Measurements from ENCODE around the gene CKB.

CKB gene

DNA sequence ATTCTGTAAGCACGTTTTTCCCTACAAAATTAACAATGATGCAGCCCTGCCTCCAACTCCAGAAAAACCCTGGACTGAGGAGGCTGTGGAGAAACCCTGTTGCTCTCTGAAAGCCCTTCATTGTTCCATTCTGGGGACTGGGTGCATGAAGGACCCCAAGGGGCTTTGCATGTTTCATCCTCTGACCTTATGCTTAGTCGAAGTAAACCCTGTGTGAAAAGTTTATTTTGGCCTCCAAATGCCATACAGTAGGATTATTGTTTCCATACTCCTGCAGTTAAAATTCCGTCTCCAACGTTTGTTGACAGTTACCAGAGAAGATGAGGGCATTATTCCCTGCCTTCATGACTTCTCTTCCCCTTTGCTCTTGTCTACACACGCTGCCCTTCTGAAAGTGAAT, 46.0 kb downstream of the CKB start:
- TF ChIP-seq, protein P1, sequence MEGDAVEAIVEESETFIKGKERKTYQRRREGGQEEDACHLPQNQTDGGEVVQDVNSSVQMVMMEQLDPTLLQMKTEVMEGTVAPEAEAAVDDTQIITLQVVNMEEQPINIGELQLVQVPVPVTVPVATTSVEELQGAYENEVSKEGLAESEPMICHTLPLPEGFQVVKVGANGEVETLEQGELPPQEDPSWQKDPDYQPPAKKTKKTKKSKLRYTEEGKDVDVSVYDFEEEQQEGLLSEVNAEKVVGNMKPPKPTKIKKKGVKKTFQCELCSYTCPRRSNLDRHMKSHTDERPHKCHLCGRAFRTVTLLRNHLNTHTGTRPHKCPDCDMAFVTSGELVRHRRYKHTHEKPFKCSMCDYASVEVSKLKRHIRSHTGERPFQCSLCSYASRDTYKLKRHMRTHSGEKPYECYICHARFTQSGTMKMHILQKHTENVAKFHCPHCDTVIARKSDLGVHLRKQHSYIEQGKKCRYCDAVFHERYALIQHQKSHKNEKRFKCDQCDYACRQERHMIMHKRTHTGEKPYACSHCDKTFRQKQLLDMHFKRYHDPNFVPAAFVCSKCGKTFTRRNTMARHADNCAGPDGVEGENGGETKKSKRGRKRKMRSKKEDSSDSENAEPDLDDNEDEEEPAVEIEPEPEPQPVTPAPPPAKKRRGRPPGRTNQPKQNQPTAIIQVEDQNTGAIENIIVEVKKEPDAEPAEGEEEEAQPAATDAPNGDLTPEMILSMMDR (IDR thresholded peaks at IDR 0.05; ENCODE audit: poor library complexity, severe bottlenecking) = no peak
- H3K27ac ChIP-seq (ENCODE audit: poor library complexity, severe bottlenecking) = no peak overlapping the region
- ATAC-seq (ENCODE audit: low read depth) (no peak), DNase-seq (ENCODE audit: low spot score) (no peak)
- H3K4me3 ChIP-seq (ENCODE audit: severe bottlenecking) = no peak overlapping the region
- no peaks in the 10 kb centered on the region for H3K9me3 ChIP-seq (ENCODE audit: severe bottlenecking)
- H3K36me3 ChIP-seq (ENCODE audit: low read depth) = peaks cover 90% of the 10 kb centered on the region
- H3K27me3 ChIP-seq (ENCODE audit: insufficient read depth, poor library complexity, severe bottlenecking) = no peaks in the 10 kb centered on the region
- H3K4me1 ChIP-seq (ENCODE audit: insufficient read depth, poor library complexity, severe bottlenecking) = no peaks in the 10 kb centered on the region

DNA sequence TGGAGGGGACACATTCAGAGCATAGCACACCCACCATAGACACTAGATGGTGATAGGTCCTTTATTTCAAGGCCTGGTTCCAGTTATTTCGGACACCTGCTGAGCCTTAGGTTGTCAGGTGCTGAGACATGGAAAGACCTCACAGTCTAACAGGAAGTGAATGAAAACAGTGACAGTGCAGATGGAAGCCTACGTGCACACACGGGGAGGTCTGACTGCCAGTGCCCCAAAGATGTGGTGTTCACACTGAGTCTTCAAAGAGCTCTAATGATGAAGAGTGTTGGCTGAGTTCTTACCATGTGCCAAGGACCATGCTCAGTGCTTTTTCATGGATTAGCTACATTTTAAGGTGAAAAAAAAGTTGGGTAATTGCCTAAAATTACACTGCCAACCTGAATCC, 46.6 kb downstream of the CKB start:
- ATAC-seq (ENCODE audit: low read depth) (no peak; the same call in 2 of the 3 replicates), DNase-seq (ENCODE audit: low spot score) (no peak)
- Histone ChIP-seq H3K4me3 (ENCODE audit: severe bottlenecking) (no peak overlapping the region), H3K4me1 (ENCODE audit: insufficient read depth, poor library complexity, severe bottlenecking) (no peaks in the 10 kb centered on the region), H3K9me3 (ENCODE audit: severe bottlenecking) (no peaks in the 10 kb centered on the region), H3K27ac (ENCODE audit: poor library complexity, severe bottlenecking) (no peak overlapping the region), H3K27me3 (ENCODE audit: insufficient read depth, poor library complexity, severe bottlenecking) (no peaks in the 10 kb centered on the region), H3K36me3 (ENCODE audit: low read depth) (peaks cover 91% of the 10 kb centered on the region)
- TF ChIP-seq, protein P1 (IDR thresholded peaks at IDR 0.05; ENCODE audit: poor library complexity, severe bottlenecking) = no peak

DNA sequence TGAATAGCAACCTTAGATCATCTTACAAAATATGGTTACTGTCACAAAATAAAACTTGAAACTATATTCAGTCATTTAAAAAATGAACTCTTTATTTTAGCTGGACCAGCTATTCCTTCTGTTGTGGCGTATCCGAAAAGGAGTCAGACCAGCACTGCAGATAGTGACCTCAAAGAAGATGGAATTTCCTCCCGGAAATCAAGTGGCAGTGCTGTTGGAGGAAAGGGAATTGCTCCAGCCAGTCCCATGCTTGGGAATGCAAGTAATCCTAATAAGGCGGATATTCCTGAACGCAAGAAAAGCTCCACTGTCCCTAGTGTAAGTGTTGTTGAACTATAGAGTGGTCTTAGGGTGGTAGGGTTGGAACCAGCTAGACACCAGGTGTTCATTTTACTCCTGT, 47.7 kb downstream of the CKB start:
- H3K4me1 ChIP-seq (ENCODE audit: insufficient read depth, poor library complexity, severe bottlenecking) = no peaks in the 10 kb centered on the region
- DNase-seq (ENCODE audit: low spot score) (no peak), ATAC-seq (ENCODE audit: low read depth) (no peak)
- peaks cover 89% of the 10 kb centered on the region for H3K36me3 ChIP-seq (ENCODE audit: low read depth)
- no peak overlapping the region for H3K27ac ChIP-seq (ENCODE audit: poor library complexity, severe bottlenecking)
- no peaks in the 10 kb centered on the region for H3K27me3 ChIP-seq (ENCODE audit: insufficient read depth, poor library complexity, severe bottlenecking)
- TF ChIP-seq, protein P1 (IDR thresholded peaks at IDR 0.05; ENCODE audit: poor library complexity, severe bottlenecking) = no peak
- no peak overlapping the region for H3K4me3 ChIP-seq (ENCODE audit: severe bottlenecking)
- no peaks in the 10 kb centered on the region for H3K9me3 ChIP-seq (ENCODE audit: severe bottlenecking)

DNA sequence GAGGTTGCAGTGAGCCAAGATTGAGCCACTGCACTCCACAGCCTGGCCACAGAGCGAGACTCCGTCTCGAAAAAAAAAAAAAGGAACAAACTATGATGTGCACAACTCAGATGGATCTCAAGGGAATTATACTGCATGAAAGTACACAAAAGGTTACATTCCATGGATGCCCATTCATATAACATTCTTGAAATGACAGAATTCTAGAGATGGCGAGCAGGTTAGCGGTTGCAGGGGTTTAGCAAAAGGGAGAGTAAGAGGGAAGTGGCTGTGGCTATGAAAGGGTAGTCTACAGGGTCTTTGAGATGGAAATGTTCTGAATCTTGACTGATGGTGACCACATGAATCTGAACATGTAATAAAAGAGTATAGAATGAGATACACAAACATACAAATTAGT, 49.7 kb downstream of the CKB start:
- ATAC-seq (ENCODE audit: low read depth) = no peak
- H3K4me1 ChIP-seq (ENCODE audit: insufficient read depth, poor library complexity, severe bottlenecking) = no peaks in the 10 kb centered on the region
- no peaks in the 10 kb centered on the region for H3K9me3 ChIP-seq (ENCODE audit: severe bottlenecking)
- peaks cover 92% of the 10 kb centered on the region for H3K36me3 ChIP-seq (ENCODE audit: low read depth)
- no peaks in the 10 kb centered on the region for H3K27me3 ChIP-seq (ENCODE audit: insufficient read depth, poor library complexity, severe bottlenecking)
- TF ChIP-seq, protein P1 (IDR thresholded peaks at IDR 0.05; ENCODE audit: poor library complexity, severe bottlenecking) = no peak
- no peak overlapping the region for H3K27ac ChIP-seq (ENCODE audit: poor library complexity, severe bottlenecking)
- DNase-seq (ENCODE audit: low spot score) = no peak
- H3K4me3 ChIP-seq (ENCODE audit: severe bottlenecking) = no peak overlapping the region

All from RWPE2 (cell line).